Measurements from ENCODE around the gene ADAM22. TPM values are rescaled to one million over a fixed set of nuclear protein-coding genes. Genes with fewer than 3 reads are reported as not detected.

ADAM22 gene
- polyA plus RNA-seq, 3 donors, result 12.7 to 14.7 (median 13.6) TPM

DNA sequence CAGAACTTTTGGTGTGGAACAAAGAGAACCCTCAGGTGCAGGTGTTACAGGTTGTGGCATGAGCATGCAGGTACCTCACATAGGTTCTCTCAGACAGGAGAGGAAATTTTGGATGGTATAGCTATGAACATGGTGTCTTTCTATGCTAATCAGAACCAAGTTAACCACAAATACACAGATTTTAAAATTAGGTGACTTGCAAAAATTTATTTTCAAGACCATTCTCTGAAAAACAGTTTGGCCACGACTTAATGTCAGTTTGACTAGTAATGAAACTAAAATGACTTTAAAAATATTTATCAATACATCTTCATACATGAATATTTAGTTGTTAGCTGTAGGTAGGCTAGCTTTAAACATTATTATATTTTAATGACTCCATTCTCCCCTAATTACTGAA lies 156.2 kb downstream of the ADAM22 start:
- no peak for DNase-seq (ENCODE audit: extremely low read depth in 1 of 11, low read depth in 9 of 11, low spot score in 4 of 11)

- DNase-seq (ENCODE audit: extremely low read depth in 1 of 11, low read depth in 9 of 11, low spot score in 4 of 11), result no peak
These were observed 156.6 kb downstream of the ADAM22 start for GRCh38 chr7:88090671-88091070.

GRCh38 chr7:88091988-88092675 lies 158.1 kb downstream of the ADAM22 start:
- no peak for DNase-seq (ENCODE audit: extremely low read depth in 1 of 11, low read depth in 9 of 11, low spot score in 4 of 11)

DNA sequence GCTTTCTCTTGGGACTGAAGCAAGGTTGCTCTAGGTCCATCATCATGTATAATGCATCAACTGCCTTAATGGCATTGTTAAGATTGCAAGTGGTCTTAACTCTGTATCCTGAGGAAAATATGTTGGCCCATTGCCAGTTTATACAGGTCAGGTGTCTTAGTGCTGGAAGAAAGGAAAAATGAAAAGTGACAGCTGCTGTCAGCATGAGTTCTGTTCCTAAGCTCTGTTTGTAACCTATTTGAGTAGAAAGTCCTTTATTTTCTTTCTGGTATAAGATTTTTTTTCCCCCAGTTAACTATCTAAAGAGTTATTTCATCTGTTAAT lies 158.6 kb downstream of the ADAM22 start:
- DNase-seq (ENCODE audit: extremely low read depth in 1 of 11, low read depth in 9 of 11, low spot score in 4 of 11), result no peak

- no peak for DNase-seq (ENCODE audit: extremely low read depth in 1 of 11, low read depth in 9 of 11, low spot score in 4 of 11)
These were observed 167.7 kb downstream of the ADAM22 start for GRCh38 chr7:88101769-88102168.

- no peak for DNase-seq (ENCODE audit: extremely low read depth in 1 of 11, low read depth in 9 of 11, low spot score in 4 of 11)
These were observed 168.6 kb downstream of the ADAM22 start for GRCh38 chr7:88102675-88103074.

DNA sequence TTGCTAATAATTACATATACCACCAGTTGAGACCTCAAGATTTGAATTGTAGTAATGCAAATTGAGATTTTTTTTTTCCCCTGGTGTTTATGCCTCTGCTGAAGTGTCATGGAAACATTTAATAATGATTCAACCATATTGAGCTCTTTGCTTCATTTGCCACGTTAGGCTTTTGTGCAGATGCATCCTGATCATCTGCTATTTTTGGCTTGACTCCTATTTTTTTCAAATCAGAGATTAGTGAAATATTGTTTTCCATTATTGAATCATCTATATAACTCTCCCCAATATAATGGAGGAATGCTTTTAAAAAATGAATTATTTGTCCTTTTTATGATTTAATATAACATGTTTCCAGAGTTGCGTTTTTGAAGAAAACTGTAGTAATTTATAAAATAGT lies 170.7 kb downstream of the ADAM22 start:
- no peak for DNase-seq (ENCODE audit: extremely low read depth in 1 of 11, low read depth in 9 of 11, low spot score in 4 of 11)

GRCh38 chr7:88105231-88105630 lies 171.2 kb downstream of the ADAM22 start:
- DNase-seq (ENCODE audit: extremely low read depth in 1 of 11, low read depth in 9 of 11, low spot score in 4 of 11), result no peak

DNA sequence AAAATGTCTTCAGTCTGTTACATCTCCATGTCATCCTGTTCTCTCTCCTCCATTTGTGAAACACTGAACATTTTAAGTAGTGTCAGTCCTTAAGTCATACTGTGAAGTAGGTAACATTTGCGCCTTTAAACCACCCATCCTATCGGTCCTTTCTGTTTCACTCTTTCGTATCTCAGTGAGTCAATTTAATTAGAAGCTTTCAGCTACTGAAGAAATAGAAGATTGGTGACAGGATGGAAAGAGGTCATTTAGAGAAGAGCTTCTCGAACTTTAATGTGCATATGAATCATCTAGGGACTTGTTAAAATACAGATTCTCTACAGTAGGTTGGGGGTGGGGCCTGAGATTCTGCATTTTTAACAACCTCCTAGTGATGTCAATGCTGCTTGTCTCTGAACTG lies 172.4 kb downstream of the ADAM22 start:
- DNase-seq (ENCODE audit: extremely low read depth in 1 of 11, low read depth in 9 of 11, low spot score in 4 of 11), result no peak

- no peak for DNase-seq (ENCODE audit: extremely low read depth in 1 of 11, low read depth in 9 of 11, low spot score in 4 of 11)
These were observed 175.6 kb downstream of the ADAM22 start for GRCh38 chr7:88109612-88110011.

DNA sequence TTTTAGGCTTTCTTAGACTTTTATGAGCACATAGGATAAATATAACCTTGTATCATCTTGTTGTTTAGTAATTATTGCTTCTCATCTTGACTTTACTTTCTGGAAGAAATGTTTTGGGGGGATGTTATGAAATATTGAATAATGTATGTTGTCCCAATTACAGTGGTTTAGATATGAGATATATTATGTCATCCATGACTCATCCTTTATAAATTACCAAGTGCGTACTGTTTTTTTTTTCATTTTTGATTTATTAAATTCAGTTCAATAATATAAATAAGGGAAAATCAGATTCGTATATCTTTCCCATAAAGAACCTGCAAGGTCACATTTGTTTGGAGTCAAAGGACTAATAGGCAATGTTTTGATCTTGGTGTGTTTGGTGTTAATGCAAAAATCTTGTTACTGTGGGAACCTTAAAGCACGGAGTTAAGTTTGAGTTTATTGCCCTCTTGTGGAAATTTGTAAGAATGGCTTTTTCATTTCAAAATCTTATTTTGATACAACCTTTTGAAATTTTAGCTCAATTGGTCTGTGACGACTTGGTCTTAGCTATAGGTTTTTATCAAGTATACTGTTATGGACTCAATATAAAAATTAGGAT lies 177.2 kb downstream of the ADAM22 start:
- DNase-seq (ENCODE audit: extremely low read depth in 1 of 11, low read depth in 9 of 11, low spot score in 4 of 11), result peak in 3 of 11 donors; percentile 23 to 31 (median 26)

DNA sequence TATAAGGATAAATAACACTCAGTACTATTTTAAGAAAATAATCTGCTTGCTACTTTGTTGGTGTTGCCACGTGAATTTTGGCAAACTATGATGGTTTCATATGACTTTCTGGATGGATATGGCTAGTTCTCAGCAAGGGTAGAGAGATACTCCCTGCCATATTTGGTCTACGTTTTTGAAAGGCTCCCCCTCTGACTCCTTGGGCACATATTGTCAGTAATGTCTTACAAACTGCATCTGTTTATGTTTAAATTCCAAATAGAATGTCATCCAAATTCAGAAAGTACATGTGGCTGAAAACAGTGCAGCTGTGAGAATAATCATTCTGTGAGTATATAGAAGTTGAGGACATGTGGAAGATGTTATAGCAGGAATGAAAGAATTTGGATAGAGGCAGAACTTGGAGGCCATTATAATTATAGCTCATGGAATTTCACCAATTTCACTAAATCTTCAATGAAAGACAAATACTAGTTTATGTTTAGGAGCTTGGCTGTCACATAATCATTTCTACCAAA lies 178.0 kb downstream of the ADAM22 start:
- peak in 2 of 11 donors; percentile 21 to 41 for DNase-seq (ENCODE audit: extremely low read depth in 1 of 11, low read depth in 9 of 11, low spot score in 4 of 11)

DNA sequence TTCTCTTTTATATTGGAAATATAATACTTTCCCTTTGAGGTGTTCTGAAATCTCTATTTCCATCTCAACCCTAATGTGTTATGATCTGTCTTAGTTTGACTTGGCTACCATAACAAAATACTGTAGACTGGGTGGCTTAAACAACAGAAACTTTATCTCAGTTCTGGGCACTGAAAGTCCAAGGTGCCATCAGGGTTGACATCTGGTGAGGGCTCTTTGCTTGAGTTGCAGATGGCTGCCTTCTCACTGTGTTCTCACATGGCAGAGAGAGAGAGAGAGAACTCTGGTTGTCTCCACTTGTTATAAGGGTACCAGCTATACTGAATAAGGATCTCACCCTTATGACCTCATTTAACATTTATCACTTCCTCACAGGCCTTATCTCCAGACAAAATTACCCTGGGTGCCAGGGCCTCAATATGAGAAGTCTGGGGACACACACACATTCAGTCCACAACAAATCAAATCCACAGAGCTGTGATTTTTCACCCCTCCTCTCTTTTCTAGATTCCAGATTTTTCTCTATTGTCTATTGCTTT lies 181.3 kb downstream of the ADAM22 start:
- no peak for DNase-seq (ENCODE audit: extremely low read depth in 1 of 11, low read depth in 9 of 11, low spot score in 4 of 11)

- no peak for DNase-seq (ENCODE audit: extremely low read depth in 1 of 11, low read depth in 9 of 11, low spot score in 4 of 11)
These were observed 181.8 kb downstream of the ADAM22 start for GRCh38 chr7:88115816-88116215.

GRCh38 chr7:88116235-88116795 lies 182.3 kb downstream of the ADAM22 start:
- DNase-seq (ENCODE audit: extremely low read depth in 1 of 11, low read depth in 9 of 11, low spot score in 4 of 11), result no peak

DNA sequence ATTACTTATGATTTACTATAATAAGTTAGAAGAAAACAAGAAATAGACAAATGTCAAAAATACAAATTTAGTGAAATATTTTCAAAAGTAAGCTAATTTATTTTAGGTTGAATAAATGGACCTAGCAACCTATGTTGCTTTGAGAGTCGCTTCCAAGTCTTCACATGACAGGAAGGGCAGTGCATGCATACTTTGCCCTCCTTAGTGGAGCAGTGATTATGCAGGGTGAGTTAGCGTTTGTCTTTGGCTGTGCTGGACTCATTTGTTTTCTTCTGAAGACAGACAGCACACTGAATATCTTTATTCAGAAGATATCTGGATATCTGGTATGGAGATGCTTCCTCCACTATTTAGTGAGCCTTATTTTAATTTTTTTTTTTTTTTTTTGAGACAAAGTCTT lies 183.3 kb downstream of the ADAM22 start:
- no peak for DNase-seq (ENCODE audit: extremely low read depth in 1 of 11, low read depth in 9 of 11, low spot score in 4 of 11)

GRCh38 chr7:88121335-88121734 lies 187.3 kb downstream of the ADAM22 start:
- no peak for DNase-seq (ENCODE audit: extremely low read depth in 1 of 11, low read depth in 9 of 11, low spot score in 4 of 11)

- DNase-seq (ENCODE audit: extremely low read depth in 1 of 11, low read depth in 9 of 11, low spot score in 4 of 11), result no peak
These were observed 193.7 kb downstream of the ADAM22 start for GRCh38 chr7:88127637-88128290.

DNA sequence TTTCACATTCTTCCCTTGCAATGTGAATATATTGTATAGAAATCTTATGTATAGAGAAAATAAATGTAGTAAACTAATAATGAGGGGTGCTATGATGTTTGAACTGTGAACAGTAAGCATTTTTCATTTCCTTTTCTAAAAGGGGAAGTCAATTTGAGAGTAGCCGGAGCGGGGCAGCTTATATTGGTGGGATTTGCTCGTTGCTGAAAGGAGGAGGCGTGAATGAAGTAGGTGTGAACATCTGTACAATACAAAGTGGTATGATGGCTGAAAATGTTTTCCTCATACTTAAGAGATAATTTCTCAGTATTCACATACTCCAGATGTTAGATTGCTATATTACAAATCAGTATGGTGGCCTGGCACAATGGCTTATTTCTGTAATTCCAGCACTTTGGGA lies 198.7 kb downstream of the ADAM22 start:
- DNase-seq (ENCODE audit: extremely low read depth in 1 of 11, low read depth in 9 of 11, low spot score in 4 of 11), result no peak

DNA sequence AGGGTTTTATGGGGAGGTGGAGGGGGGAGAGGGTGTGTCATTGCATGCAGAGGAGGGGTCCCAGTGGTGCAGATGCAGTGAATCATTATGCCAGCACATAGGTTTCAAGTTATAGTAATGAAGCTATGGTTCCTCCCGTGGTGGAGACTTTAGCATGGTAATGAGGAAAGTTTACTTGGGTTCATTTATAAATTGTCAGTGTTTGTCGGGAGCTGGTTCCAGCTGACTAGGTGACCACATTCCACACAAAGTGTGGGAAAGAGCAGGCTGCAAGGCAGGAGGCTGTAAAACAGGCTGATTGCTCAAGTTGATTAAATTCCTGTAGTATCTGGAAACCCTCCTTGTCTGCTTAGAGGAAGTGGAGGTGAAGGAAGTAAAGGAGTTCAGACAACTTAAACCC lies 206.9 kb downstream of the ADAM22 start:
- peak; percentile 18 to 77 (median 41) for DNase-seq (ENCODE audit: extremely low read depth in 1 of 11, low read depth in 9 of 11, low spot score in 4 of 11)

Data from renal cortex interstitium (tissue), 11 donors.